Measurements from ENCODE around the gene DPP10.
"Not testable (repeated sequence)": the region's sequence is repeated elsewhere in the genome, so short reads cannot be mapped to it uniquely, and the experiment has no call there.

DPP10 gene

GRCh38 chr2:115440746-115441145 lies 998.3 kb downstream of the DPP10 start:
- DNase-seq (ENCODE audit: low spot score), result not testable (repeated sequence)

GRCh38 chr2:115443539-115444185 lies 1001.2 kb downstream of the DPP10 start:
- DNase-seq (ENCODE audit: low spot score), result no peak

GRCh38 chr2:115460008-115460407 lies 1017.6 kb downstream of the DPP10 start:
- DNase-seq (ENCODE audit: low spot score), result no peak

GRCh38 chr2:115480741-115481140 lies 1038.3 kb downstream of the DPP10 start:
- DNase-seq (ENCODE audit: low spot score), result no peak

GRCh38 chr2:115481842-115482241 lies 1039.4 kb downstream of the DPP10 start:
- no peak for DNase-seq (ENCODE audit: low spot score)

GRCh38 chr2:115483666-115484065 lies 1041.2 kb downstream of the DPP10 start:
- DNase-seq (ENCODE audit: low spot score), result no peak

GRCh38 chr2:115484486-115484885 lies 1042.0 kb downstream of the DPP10 start:
- no peak for DNase-seq (ENCODE audit: low spot score)

GRCh38 chr2:115484983-115485382 lies 1042.5 kb downstream of the DPP10 start:
- no peak for DNase-seq (ENCODE audit: low spot score)

GRCh38 chr2:115491186-115491793 lies 1048.8 kb downstream of the DPP10 start:
- no peak for DNase-seq (ENCODE audit: low spot score)

- no peak for DNase-seq (ENCODE audit: low spot score)
Measured at GRCh38 chr2:115505331-115505730, 1062.9 kb downstream of the DPP10 start.

GRCh38 chr2:115520727-115521126 lies 1078.3 kb downstream of the DPP10 start:
- no peak for DNase-seq (ENCODE audit: low spot score)

GRCh38 chr2:115524452-115524851 lies 1082.0 kb downstream of the DPP10 start:
- DNase-seq (ENCODE audit: low spot score), result no peak

GRCh38 chr2:115529627-115530026 lies 1087.2 kb downstream of the DPP10 start:
- no peak for DNase-seq (ENCODE audit: low spot score)

- DNase-seq (ENCODE audit: low spot score), result no peak
Measured at GRCh38 chr2:115533081-115533480, 1090.6 kb downstream of the DPP10 start.

GRCh38 chr2:115541814-115542213 lies 1099.4 kb downstream of the DPP10 start:
- DNase-seq (ENCODE audit: low spot score), result no peak

GRCh38 chr2:115542331-115542730 lies 1099.9 kb downstream of the DPP10 start:
- DNase-seq (ENCODE audit: low spot score), result no peak

GRCh38 chr2:115543024-115543423 lies 1100.6 kb downstream of the DPP10 start:
- no peak for DNase-seq (ENCODE audit: low spot score)

- DNase-seq (ENCODE audit: low spot score), result no peak
Measured at GRCh38 chr2:115543461-115543860, 1101.0 kb downstream of the DPP10 start.

- no peak for DNase-seq (ENCODE audit: low spot score)
Measured at GRCh38 chr2:115549611-115550130, 1107.2 kb downstream of the DPP10 start.

- no peak for DNase-seq (ENCODE audit: low spot score)
Measured at GRCh38 chr2:115552726-115553125, 1110.3 kb downstream of the DPP10 start.

GRCh38 chr2:115554153-115554552 lies 1111.7 kb downstream of the DPP10 start:
- DNase-seq (ENCODE audit: low spot score), result no peak

- no peak for DNase-seq (ENCODE audit: low spot score)
Measured at GRCh38 chr2:115558725-115559124, 1116.3 kb downstream of the DPP10 start.

GRCh38 chr2:115560666-115561065 lies 1118.2 kb downstream of the DPP10 start:
- no peak for DNase-seq (ENCODE audit: low spot score)

- DNase-seq (ENCODE audit: low spot score), result no peak
Measured at GRCh38 chr2:115568643-115569042, 1126.2 kb downstream of the DPP10 start.

Measured in NAMALWA (cell line).